HG03565 (cell line): ENCODE measurements around the gene DCAF15.
"Not testable (repeated sequence)": the region's sequence is repeated elsewhere in the genome, so short reads cannot be mapped to it uniquely, and the experiment has no call there.

ENCODE experiments used
- ATAC-seq: cut with Tn5 transposase; IDR thresholded peaks from one replicate; pipeline ENCODE4 v1.9.1; 2021; ENCODE audit warnings: mild to moderate bottlenecking, moderate library complexity; ENCODE audit not compliant: unreplicated experiment

DCAF15 gene

GRCh38 chr19:13959141-13959961 is 7.0 kb downstream of the DCAF15 start:
- ATAC-seq: no peak

DNA sequence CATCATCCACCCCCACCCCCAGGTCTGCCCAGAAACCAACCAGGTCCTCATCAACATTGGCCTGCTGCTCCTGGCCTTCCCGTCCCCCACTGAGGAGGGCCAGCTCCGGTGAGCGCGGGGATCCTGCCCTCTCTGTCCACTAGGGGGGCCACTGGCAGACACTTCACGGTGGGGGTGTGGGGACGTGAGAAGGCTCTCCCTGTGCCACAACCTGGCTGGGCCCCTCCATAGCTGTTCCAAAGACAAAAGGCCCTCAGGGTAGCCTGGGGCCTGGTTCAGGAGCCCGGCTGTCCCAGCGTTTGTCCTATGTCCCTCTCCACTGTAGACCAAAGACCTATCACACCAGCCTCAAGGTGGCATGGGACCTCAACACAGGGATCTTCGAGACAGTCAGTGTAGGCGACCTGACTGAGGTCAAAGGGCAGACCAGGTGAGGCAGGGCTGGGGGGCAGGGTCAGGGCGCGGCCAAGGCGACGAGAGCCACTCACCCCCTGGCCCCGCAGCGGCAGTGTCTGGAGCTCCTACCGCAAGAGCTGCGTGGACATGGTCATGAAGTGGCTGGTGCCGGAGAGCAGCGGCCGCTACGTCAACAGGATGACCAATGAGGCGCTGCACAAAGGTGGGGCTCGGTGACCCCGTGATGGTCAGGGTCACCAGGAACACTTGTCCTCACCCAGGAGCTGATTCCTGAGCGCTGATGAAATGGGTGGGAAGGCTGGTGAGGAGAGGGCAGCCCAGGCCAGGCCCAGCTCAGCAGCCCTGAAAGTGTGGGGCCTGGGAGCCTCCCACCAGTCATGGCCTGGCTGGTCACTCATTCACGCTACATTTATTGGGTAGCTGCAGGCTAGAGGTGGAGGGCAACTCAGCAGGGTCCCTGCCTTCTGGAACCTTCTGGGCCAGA is 7.9 kb downstream of the DCAF15 start:
- ATAC-seq: no peak

- ATAC-seq: no peak
Observed at GRCh38 chr19:13960863-13961784, 8.8 kb downstream of the DCAF15 start.

GRCh38 chr19:13961826-13962698 is 9.8 kb downstream of the DCAF15 start:
- ATAC-seq: no peak

GRCh38 chr19:13962699-13963602 is 10.6 kb downstream of the DCAF15 start:
- no peak for ATAC-seq

GRCh38 chr19:13963603-13964105 is 11.3 kb downstream of the DCAF15 start:
- no peak for ATAC-seq

DNA sequence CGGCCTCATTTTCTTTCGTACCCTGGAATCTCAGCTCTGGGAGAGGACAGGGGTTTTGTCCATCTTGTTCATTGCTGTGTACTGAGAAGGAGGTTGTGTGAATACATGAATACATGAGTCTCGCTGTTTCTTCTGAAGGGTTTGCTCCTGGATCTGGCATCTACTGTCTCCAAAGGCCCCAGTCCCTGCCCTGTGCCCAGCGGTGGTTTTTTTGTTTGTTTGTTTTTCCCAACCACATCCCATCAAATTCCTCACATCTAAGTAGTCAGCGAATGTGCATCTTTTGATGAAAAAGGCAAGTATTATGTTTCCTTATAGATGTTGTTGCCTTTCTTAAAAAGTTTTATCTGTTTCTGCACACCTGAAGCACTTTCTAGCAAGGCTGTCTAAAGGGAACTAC is 12.5 kb downstream of the DCAF15 start:
- ATAC-seq: no peak

- no peak for ATAC-seq
Observed at GRCh38 chr19:13965377-13965896, 13.1 kb downstream of the DCAF15 start.

DNA sequence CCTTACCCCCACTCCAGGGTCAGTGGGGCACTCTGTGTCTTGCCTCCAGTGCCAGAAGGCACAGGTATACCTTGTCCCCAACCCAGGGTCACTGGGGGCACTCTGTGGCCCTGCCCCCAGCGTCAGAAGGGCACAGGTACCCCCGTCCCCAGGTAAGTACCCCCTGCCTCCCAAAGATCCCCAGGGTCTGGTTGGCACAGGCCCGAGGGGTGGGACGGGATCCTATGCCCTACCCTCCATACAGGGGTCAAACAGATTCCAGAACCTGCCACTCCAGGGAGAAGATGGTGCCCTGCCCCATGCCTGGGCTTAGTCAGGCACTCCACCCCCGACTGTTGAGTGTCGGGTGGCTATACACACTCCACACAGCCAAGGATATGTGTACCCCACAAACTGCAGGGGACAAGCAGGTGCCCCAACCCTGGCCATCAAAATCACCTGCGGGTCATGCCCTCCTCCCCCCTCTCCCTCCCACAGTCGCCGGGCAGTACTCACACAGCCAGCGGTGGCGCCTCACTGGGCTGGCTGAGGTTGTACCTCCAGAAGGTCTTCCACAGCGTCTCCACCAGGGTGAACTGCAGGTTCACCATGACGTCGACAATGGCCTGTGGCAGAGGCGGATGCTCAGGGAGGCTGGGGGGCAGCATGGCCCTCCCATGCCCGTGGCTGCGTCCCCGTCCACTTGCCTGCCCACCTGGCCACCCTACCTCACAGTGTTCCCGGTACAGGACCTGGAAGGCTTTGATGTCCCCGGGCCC is 13.8 kb downstream of the DCAF15 start:
- no peak for ATAC-seq

DNA sequence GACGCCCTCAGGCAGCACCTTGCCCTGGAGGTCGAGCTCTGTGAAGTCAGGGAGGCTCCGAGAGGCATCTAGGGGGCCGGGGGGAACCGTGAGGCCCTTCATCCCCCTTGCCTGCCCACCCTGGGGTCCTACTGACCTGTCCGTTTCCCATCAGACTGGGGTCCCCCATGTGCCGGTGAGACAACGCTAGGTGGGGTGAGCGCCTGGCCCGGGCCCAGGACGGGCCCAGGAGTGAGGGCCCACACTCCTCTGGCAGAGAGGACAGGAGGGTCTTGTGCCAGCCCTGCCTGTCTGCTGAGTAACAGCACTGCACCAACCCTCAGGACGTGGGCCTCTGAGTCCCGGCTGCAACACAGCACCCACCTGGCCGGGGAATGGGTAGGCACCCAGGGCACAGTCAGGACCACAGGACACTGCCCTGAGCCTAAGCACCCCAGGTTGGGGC is 14.4 kb downstream of the DCAF15 start:
- no peak for ATAC-seq

GRCh38 chr19:13967206-13967605 is 14.9 kb downstream of the DCAF15 start:
- not testable (repeated sequence) for ATAC-seq

- ATAC-seq: no peak
Observed at GRCh38 chr19:13968383-13968935, 16.1 kb downstream of the DCAF15 start.

GRCh38 chr19:13968999-13969398 is 16.7 kb downstream of the DCAF15 start:
- no peak for ATAC-seq

DNA sequence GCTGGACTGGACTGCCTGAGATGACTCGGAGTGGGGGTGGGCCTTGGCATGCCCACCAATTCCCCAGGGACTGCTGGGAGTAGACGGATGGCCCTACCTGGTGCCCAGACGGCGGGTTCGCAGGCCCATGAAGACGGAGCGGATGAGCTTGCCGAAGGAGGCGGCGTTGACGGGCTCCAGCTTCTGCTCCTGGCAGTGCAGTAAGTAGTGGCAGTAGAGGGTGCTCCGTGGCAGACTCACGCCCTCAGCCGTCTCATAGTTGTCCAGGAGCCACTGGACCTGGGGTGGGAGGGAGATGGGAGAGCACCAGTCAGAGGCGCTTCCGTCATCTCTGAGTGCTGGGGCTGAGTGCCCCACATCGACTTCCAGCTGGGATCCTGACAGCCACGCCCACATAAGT is 17.6 kb downstream of the DCAF15 start:
- no peak for ATAC-seq

DNA sequence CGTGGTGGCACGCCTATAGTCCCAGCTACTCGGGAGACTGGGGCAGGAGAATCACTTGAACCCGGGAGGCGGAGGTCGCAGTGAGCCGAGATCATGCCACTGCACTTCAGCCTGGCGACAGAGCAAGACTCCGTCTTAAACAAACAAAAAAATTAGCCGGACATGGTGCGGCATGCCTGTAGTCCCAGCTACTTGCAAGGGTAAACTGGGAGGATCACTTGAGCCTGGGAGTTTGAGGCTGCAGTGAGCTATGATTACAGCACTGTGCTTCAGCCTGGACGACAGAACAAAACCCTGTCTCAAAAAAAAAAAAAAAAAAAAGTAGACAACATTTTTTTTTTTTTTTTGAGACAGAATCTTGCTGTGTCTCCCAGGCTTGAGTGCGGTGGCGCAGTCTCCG is 19.6 kb downstream of the DCAF15 start:
- not testable (repeated sequence) for ATAC-seq

GRCh38 chr19:13972368-13973155 is 20.3 kb downstream of the DCAF15 start:
- no peak for ATAC-seq
